HepG2 (cell line): Measurements from ENCODE around the gene ERBB3. TPM values are rescaled to one million over a fixed set of nuclear protein-coding genes. Genes with fewer than 3 reads are reported as not detected.
A peak's percentile ranks its signal among the peaks of the same experiment; 100 is the strongest.

Experiments used
- CEBPZ ChIP-seq: IDR thresholded peaks from 2 replicates; pipeline ENCODE4 v1.6.1; 2012; ENCODE audit warnings: low read length, improper control_type of control experiment
- GMEB2 ChIP-seq: IDR thresholded peaks from 2 replicates; pipeline ENCODE4 v1.6.1; 2016; ENCODE audit warnings: missing biosample characterization, missing genetic modification reagents, low read depth
- GZF1 ChIP-seq: sonication (generic); formaldehyde crosslinking; IDR thresholded peaks from 2 replicates; pipeline ENCODE4 v1.5.1; 2020; ENCODE audit warnings: mild to moderate bottlenecking, missing genetic modification reagents
- NFE2L2 ChIP-seq: fragments of 150-350 bp; IDR thresholded peaks from 2 replicates; pipeline ENCODE4 v1.6.1; 2014; ENCODE audit warnings: low read length
- SETDB1 ChIP-seq: sonication (generic); formaldehyde crosslinking; IDR thresholded peaks from 2 replicates; pipeline ENCODE4 v1.5.1; 2020; ENCODE audit warnings: missing genetic modification reagents, mild to moderate bottlenecking, borderline replicate concordance
- TEF ChIP-seq: sonication (generic); formaldehyde crosslinking; IDR thresholded peaks from 2 replicates; pipeline ENCODE4 v1.5.0; 2020; ENCODE audit warnings: missing genetic modification reagents
- TFDP1 ChIP-seq: IDR thresholded peaks from 2 replicates; pipeline ENCODE4 v1.6.1; 2016; ENCODE audit warnings: missing compliant biosample characterization, missing genetic modification reagents, borderline replicate concordance
- THAP8 ChIP-seq: sonication (generic); formaldehyde crosslinking; IDR thresholded peaks from 2 replicates; pipeline ENCODE4 v1.5.1; 2020; ENCODE audit warnings: missing genetic modification reagents, mild to moderate bottlenecking, borderline replicate concordance
- TSC22D2 ChIP-seq: sonication (generic); formaldehyde crosslinking; IDR thresholded peaks from 2 replicates; pipeline ENCODE4 v1.5.1; 2020; ENCODE audit warnings: missing genetic modification reagents, mild to moderate bottlenecking, borderline replicate concordance
- YY1 ChIP-seq: IDR thresholded peaks from 2 replicates; pipeline ENCODE4 v1.6.1; 2011; ENCODE audit warnings: low read length, low read depth, moderate library complexity, mild to moderate bottlenecking; ENCODE audit not compliant: insufficient read depth, insufficient replicate concordance
- ZFP82 ChIP-seq: sonication (generic); formaldehyde crosslinking; IDR thresholded peaks from 2 replicates; pipeline ENCODE4 v1.5.1; 2020; ENCODE audit warnings: mild to moderate bottlenecking, missing genetic modification reagents, borderline replicate concordance
- ZNF891 ChIP-seq: sonication (generic); formaldehyde crosslinking; IDR thresholded peaks from 2 replicates; pipeline ENCODE4 v1.5.0; 2020; ENCODE audit warnings: mild to moderate bottlenecking, missing genetic modification reagents
- polyA plus RNA-seq, 8 experiments: library from polyadenylated mRNA; depleted of rRNA in 3 of 8; stranded (reverse) in 7 of 8; unstranded in 1 of 8; fragments of >200 nt; fragmentation: Illumina TruSeq in 4 of 8; extraction: Trizol in 4 of 8; gene quantifications; 2 replicates each; pipeline versions ENCODE4 v1.2.1 to v1.2.3, GENCODE V29; 2011 to 2016; ENCODE audit warnings: low read depth in 4 of 8, missing spikeins in 1 of 8, mixed read lengths in 1 of 8; ENCODE audit not compliant: insufficient read depth in 1 of 8
- total RNA-seq, 5 experiments: library from RNA; depleted of rRNA; stranded (reverse); fragments of >200 nt; fragmentation: Illumina TruSeq; extraction: Trizol; gene quantifications; 2 replicates each; pipeline ENCODE4 v1.2.3, GENCODE V29; 2016; ENCODE audit warnings: low read depth in 1 of 5
- TF ChIP-seq, protein P1 (sequence below): IDR thresholded peaks from 2 replicates; pipeline ENCODE4 v1.6.1; 2016; ENCODE audit warnings: low read depth, missing genetic modification reagents, missing compliant biosample characterization

Gene ERBB3
- total and polyA plus RNA-seq, 2 of the 13 experiments (the other 11 are each of a cell fraction or from before 2014, with no cell fraction given) = 93.6 to 358 TPM

DNA sequence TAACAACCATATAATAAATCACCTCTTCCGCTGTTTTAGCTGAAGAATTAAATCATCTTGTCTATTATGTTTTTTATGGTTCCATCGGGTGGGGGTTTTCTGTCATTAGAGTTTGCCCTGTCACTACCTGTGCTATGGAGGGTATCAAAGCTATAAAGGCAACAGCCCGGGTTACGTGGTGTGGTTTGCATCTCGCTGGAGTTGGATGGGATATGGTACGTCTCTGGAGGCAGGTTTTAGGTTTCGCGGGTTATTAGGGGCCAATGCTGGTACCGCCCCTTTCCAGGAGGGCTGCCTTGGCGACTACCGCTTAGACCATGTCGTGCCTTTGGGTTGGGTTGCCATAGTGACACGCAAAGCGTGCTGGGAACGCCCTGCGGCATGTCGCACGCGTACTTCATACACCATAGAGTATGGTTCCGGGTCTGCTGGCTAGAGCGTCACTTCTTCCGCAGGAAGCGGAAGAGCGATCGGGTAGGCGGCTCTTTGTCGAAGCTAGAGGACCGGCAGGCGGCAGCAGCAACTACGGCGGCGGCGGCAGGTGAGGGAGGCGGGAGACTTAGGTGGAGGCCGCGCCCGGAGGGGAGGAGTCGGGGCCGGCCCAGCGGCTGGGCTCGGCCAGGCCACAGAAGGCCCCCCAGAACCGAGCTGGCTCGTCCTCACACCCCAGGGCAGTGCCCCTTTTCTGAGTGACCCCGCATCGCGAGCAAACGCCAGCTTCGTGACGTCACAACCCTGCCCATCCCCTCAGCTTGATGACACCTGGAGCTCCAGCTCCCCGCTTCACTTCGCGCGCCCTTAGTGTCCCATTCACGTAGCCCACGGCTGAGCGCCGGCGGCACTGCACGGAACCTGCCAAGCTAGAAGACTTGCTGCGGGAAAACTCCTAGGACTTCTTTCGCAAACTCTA, 38.1 kb downstream of the ERBB3 start, which contains the start of gene ZC3H10 (continued):
- TF ChIP-seq, protein P1, sequence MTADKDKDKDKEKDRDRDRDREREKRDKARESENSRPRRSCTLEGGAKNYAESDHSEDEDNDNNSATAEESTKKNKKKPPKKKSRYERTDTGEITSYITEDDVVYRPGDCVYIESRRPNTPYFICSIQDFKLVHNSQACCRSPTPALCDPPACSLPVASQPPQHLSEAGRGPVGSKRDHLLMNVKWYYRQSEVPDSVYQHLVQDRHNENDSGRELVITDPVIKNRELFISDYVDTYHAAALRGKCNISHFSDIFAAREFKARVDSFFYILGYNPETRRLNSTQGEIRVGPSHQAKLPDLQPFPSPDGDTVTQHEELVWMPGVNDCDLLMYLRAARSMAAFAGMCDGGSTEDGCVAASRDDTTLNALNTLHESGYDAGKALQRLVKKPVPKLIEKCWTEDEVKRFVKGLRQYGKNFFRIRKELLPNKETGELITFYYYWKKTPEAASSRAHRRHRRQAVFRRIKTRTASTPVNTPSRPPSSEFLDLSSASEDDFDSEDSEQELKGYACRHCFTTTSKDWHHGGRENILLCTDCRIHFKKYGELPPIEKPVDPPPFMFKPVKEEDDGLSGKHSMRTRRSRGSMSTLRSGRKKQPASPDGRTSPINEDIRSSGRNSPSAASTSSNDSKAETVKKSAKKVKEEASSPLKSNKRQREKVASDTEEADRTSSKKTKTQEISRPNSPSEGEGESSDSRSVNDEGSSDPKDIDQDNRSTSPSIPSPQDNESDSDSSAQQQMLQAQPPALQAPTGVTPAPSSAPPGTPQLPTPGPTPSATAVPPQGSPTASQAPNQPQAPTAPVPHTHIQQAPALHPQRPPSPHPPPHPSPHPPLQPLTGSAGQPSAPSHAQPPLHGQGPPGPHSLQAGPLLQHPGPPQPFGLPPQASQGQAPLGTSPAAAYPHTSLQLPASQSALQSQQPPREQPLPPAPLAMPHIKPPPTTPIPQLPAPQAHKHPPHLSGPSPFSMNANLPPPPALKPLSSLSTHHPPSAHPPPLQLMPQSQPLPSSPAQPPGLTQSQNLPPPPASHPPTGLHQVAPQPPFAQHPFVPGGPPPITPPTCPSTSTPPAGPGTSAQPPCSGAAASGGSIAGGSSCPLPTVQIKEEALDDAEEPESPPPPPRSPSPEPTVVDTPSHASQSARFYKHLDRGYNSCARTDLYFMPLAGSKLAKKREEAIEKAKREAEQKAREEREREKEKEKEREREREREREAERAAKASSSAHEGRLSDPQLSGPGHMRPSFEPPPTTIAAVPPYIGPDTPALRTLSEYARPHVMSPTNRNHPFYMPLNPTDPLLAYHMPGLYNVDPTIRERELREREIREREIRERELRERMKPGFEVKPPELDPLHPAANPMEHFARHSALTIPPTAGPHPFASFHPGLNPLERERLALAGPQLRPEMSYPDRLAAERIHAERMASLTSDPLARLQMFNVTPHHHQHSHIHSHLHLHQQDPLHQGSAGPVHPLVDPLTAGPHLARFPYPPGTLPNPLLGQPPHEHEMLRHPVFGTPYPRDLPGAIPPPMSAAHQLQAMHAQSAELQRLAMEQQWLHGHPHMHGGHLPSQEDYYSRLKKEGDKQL = no peak
- TF ChIP-seq TFDP1 (CRISPR knock-in tag) (peak; percentile 78), GZF1 (CRISPR knock-in tag) (no peak; the same call in 1 of the 2 replicates), NFE2L2 (no peak), ZNF891 (CRISPR knock-in tag) (peak; percentile 88), TSC22D2 (CRISPR knock-in tag) (peak; percentile 63; the same call in 1 of the 2 replicates), YY1 (peak; percentile 81), GMEB2 (peak; percentile 84), TEF (CRISPR knock-in tag) (0 out of 2 replicates have a peak, but pooled peaks have one; percentile 32), CEBPZ (no peak), SETDB1 (no peak), ZFP82 (CRISPR knock-in tag) (no peak), THAP8 (CRISPR knock-in tag) (no peak; the same call in 1 of the 2 replicates)
